ENCODE data around the gene DHX29.

Gene DHX29

DNA sequence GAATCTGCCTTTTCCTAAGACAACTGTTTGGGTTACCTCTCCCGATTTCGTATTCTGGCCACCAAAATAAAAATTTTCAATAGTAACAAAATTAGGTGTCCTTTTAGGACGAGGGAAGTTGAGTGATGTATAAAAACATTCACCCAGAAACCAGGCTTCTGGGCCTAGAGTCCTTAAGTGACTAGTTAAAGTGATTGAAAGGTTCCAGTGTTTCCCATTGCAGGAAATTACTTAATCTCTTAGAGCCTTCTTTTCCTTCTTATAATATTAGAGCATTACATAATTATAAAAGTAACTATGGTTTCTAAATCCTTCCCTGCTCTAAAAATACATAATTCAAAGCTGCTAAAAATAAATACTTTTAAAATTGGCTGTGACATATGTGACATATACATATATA is 87.7 kb downstream of the DHX29 start:
- DNase-seq (ENCODE audit: insufficient read length, low spot score), result no peak
- TF ChIP-seq CTCF (IDR thresholded peaks at IDR 0.05; ENCODE audit: insufficient read depth, missing control alignments), result no peak
- no peak for FAIRE-seq

DNA sequence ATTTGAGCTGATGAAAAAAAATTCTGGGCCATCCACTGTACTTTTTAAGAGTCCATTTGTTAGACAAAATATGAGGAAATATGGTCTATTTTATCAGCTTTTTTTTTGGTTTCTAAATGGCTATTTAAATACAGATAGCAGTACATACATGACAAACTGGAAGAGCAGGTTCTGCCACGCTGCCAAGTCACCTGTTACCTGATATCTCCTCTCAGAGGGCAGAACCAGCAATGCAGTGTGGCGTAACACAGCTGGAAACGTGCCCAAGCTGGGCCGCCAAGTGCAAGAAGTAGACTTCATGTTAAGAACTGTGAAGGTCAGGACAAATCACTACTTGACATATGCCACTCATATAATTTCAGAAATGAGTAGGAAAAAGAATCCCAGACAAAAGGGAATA is 88.5 kb downstream of the DHX29 start:
- DNase-seq (ENCODE audit: insufficient read length, low spot score) (no peak), FAIRE-seq (no peak)
- TF ChIP-seq CTCF (IDR thresholded peaks at IDR 0.05; ENCODE audit: insufficient read depth, missing control alignments), result no peak

DNA sequence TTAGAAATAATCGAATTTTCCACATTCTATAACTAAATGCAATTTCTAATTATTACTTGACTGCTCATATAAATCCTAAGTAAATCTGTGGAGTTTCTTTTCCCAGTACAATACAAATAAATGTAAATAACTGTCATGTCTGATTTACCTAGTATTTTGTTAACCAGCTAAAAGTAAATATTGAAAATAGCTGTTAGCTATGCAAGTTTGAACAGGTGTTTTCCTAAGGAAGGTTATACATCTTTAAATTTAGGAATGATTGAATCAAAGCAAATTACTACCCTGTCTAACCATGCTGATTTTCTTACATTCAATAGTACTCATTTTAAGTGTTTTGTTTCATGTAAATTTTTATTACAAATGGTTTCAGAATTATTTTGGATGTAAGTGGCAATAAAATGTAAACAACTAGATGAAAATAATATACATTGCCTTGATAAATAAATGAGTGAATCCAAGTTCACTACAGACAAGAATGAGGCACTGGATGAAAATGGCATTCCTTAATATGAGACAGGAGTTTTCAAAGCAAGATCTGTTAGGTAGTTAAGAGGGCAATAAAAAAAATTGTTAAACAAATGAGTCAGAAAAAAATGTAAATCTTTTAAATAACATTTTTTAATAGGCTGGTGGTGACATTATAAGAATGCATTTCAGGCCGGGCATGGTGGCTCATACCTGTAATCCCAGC is 96.2 kb downstream of the DHX29 start:
- TF ChIP-seq CTCF (IDR thresholded peaks at IDR 0.05; ENCODE audit: insufficient read depth, missing control alignments), result no peak
- DNase-seq (ENCODE audit: insufficient read length, low spot score) (no peak), FAIRE-seq (no peak)
